ENCODE data around the gene ZP1. TPM values are rescaled to one million over a fixed set of nuclear protein-coding genes. Genes with fewer than 3 reads are reported as not detected.

The ZP1 gene
- total and polyA plus RNA-seq, 2 of the 13 experiments (the other 11 are each of a cell fraction or from before 2014, with no cell fraction given), result 0.16 TPM; not detected in 1

GRCh38 chr11:60875366-60876167 is 8.2 kb downstream of the ZP1 start:
- FAIRE-seq (no peak), DNase-seq (ENCODE audit: low spot score) (no peak), ATAC-seq (no peak)
- no TSS peak for BruUV-seq (replicated peaks)
- Histone ChIP-seq H4K20me1 (ENCODE audit: insufficient read depth, low read length) (0 out of 2 replicates have a peak, but pooled peaks cover 1% of the 10 kb centered on the region), H3K9ac (ENCODE audit: insufficient read depth, low read depth, low read length) (no peak overlapping the region), H3K27me3 (ENCODE audit: control insufficient read depth in 1 of 2, insufficient read depth in 2 of 2, low read length in 2 of 2) (no peaks in the 10 kb centered on the region; a peak in 1 of 5 replicates), H3K36me3 (replicated peaks in 1 of 2; ENCODE audit: control insufficient read depth in 1 of 2, insufficient read depth in 2 of 2, low read length in 2 of 2) (peaks cover 0 to 1% of the 10 kb centered on the region in 2 experiments; a peak in 1 of 5 replicates), H3K9me3 (ENCODE audit: low read length) (no peaks in the 10 kb centered on the region), H3K4me3 (replicated peaks in 1 of 3; ENCODE audit: insufficient read depth in 1 of 3, low read depth in 2 of 3, low read length in 3 of 3) (no peak overlapping the region), H3K4me1 (ENCODE audit: insufficient read depth, low read length) (peaks cover 43% of the 10 kb centered on the region), H2AFZ (ENCODE audit: low read length) (no peak overlapping the region), H3K4me2 (ENCODE audit: low read depth, low read length) (no peak overlapping the region), H3K27ac (ENCODE audit: extremely low read length, insufficient read depth, low read length) (no peak overlapping the region), H3K79me2 (ENCODE audit: insufficient read depth, low read length) (no peaks in the 10 kb centered on the region)
- intact Hi-C loops (cut with micrococcal nuclease; ENCODE audit: unreplicated experiment) (no loop called here), in situ Hi-C loops (cut with HindIII; ENCODE audit: extremely low pct_ligation_motif_present, low pct_unique_long_range_greater_than_20kb) (no loop called here)
- 79% methylated on average over 5 of the region's 7 CpGs for WGBS (ENCODE audit: low lambda C conversion rate)
- POLR2A ChIA-PET, result no interaction called here
- CTCF ChIA-PET (ENCODE audit: low intra/inter-chr PET ratio, low total read pairs), result no interaction called here
- no peak for TF ChIP-seq STAT6 (CRISPR knock-in tag; IDR thresholded peaks at IDR 0.05; ENCODE audit: borderline replicate concordance)
- no peak for TF ChIP-seq MEIS1 (CRISPR knock-in tag; IDR thresholded peaks at IDR 0.05; ENCODE audit: borderline replicate concordance)
- TF ChIP-seq KLF15 (CRISPR knock-in tag; IDR thresholded peaks at IDR 0.05; ENCODE audit: borderline replicate concordance), result no peak
- TF ChIP-seq TRIM22 (IDR thresholded peaks at IDR 0.05), result no peak
- TF ChIP-seq ZSCAN25 (CRISPR knock-in tag; IDR thresholded peaks at IDR 0.05), result no peak
- no peak for TF ChIP-seq ARID3A (IDR thresholded peaks at IDR 0.05; ENCODE audit: low read depth, low read length)
- TF ChIP-seq FOSL1 (CRISPR knock-in tag; IDR thresholded peaks at IDR 0.05; ENCODE audit: borderline replicate concordance), result no peak
- TF ChIP-seq MXD1 (CRISPR knock-in tag; IDR thresholded peaks at IDR 0.05), result no peak
- TF ChIP-seq HNRNPUL1 (IDR thresholded peaks at IDR 0.05; ENCODE audit: low read depth, low read length), result no peak
- no peak for TF ChIP-seq GZF1 (CRISPR knock-in tag; IDR thresholded peaks at IDR 0.05)
- no peak for TF ChIP-seq TBL1XR1 (IDR thresholded peaks at IDR 0.05; ENCODE audit: borderline replicate concordance, low read length, partially characterized antibody)
- TF ChIP-seq JDP2 (CRISPR knock-in tag; IDR thresholded peaks at IDR 0.05; ENCODE audit: borderline replicate concordance), result no peak
- no peak for TF ChIP-seq ZNF891 (CRISPR knock-in tag; IDR thresholded peaks at IDR 0.05)
- TF ChIP-seq ZNF430 (CRISPR knock-in tag; IDR thresholded peaks at IDR 0.05), result no peak
- TF ChIP-seq BCL6 (CRISPR knock-in tag; IDR thresholded peaks at IDR 0.05), result no peak
- no peak for TF ChIP-seq KLF11 (CRISPR knock-in tag; IDR thresholded peaks at IDR 0.05)
